Measurements from ENCODE around the gene SMURF1.

DNA sequence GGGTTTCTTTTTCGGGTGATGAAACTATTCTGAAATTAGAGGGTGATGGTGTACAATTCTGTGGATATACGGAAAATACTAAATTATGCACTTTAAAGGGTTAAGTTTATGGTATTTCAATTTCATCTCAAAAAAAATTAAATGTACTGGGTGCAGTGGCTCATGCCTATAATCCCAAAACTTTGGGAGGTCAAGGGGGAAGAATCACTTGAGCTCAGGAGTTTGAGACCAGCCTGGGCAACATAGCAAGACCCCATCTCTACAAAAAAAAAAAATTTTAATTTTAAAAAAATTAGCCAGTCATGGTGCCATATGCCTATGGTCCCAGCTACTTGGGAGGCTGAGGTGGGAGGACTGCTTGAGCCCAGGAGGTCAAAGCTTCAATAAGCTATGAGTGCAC lies 57.0 kb downstream of the SMURF1 start:
- TF ChIP-seq EZH2 (IDR thresholded peaks at IDR 0.05; ENCODE audit: insufficient read depth, low read length), result no peak
- TF ChIP-seq, protein P1, sequence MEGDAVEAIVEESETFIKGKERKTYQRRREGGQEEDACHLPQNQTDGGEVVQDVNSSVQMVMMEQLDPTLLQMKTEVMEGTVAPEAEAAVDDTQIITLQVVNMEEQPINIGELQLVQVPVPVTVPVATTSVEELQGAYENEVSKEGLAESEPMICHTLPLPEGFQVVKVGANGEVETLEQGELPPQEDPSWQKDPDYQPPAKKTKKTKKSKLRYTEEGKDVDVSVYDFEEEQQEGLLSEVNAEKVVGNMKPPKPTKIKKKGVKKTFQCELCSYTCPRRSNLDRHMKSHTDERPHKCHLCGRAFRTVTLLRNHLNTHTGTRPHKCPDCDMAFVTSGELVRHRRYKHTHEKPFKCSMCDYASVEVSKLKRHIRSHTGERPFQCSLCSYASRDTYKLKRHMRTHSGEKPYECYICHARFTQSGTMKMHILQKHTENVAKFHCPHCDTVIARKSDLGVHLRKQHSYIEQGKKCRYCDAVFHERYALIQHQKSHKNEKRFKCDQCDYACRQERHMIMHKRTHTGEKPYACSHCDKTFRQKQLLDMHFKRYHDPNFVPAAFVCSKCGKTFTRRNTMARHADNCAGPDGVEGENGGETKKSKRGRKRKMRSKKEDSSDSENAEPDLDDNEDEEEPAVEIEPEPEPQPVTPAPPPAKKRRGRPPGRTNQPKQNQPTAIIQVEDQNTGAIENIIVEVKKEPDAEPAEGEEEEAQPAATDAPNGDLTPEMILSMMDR (IDR thresholded peaks at IDR 0.05; ENCODE audit: insufficient read depth, low read depth, low read length), result no peak
